Neural cell (in vitro differentiated cells): ENCODE data around the gene GALNT15. TPM values are rescaled to one million over a fixed set of nuclear protein-coding genes. Genes with fewer than 3 reads are reported as not detected.

Experiments used
- H2AFZ ChIP-seq: fragments of 200-600, 300-800 bp; sonication (generic), shearing (Covaris generic); 2 replicates; pipeline ENCODE4 v1.6.0; 2014; ENCODE audit warnings: low read depth, mild to moderate bottlenecking, antibody characterized with exemption, low read length, moderate library complexity
- H3F3A ChIP-seq: fragments of 200-600 bp; shearing (Covaris generic); 2 replicates; pipeline ENCODE4 v1.6.1; 2016; ENCODE audit warnings: mild to moderate bottlenecking, moderate library complexity, mixed read lengths, antibody characterized with exemption, low read length; ENCODE audit not compliant: insufficient read depth, poor library complexity, severe bottlenecking
- H3K27ac ChIP-seq: fragments of 200-600, 300-800 bp; sonication (generic), shearing (Covaris generic); 2 replicates; pipeline ENCODE4 v1.5.1; 2014; ENCODE audit warnings: mild to moderate bottlenecking, low read length, moderate library complexity
- H3K27me3 ChIP-seq: fragments of 300-800, 200-600 bp; sonication (generic), shearing (Covaris generic); 2 replicates; pipeline ENCODE4 v1.6.0; 2014; ENCODE audit warnings: mild to moderate bottlenecking, low read depth, low read length, moderate library complexity; ENCODE audit not compliant: insufficient read depth
- H3K36me3 ChIP-seq: fragments of 300-800, 200-600 bp; sonication (generic), shearing (Covaris generic); 2 replicates; pipeline ENCODE4 v1.5.1; 2014; ENCODE audit warnings: mild to moderate bottlenecking, antibody characterized with exemption, low read length, moderate library complexity; ENCODE audit not compliant: insufficient read depth
- H3K4me2 ChIP-seq: fragments of 300-800, 200-600 bp; sonication (generic), shearing (Covaris generic); 2 replicates; pipeline ENCODE4 v1.6.0; 2014; ENCODE audit warnings: mild to moderate bottlenecking, low read length
- H3K4me3 ChIP-seq: fragments of 300-800, 200-600 bp; sonication (generic), shearing (Covaris generic); 2 replicates; pipeline ENCODE4 v1.5.1; 2014; ENCODE audit warnings: mild to moderate bottlenecking, low read length, moderate library complexity
- H3K79me2 ChIP-seq: fragments of 200-600 bp; shearing (Covaris generic); replicated peaks from 2 replicates; pipeline ENCODE4 v1.6.0; 2014; ENCODE audit warnings: mild to moderate bottlenecking, low read length, moderate library complexity; ENCODE audit not compliant: insufficient read depth
- H3K9ac ChIP-seq: fragments of 300-800, 200-600 bp; sonication (generic), shearing (Covaris generic); 2 replicates; pipeline ENCODE4 v1.6.1; 2016; ENCODE audit warnings: mild to moderate bottlenecking, low read length, mixed read lengths
- H3K9me2 ChIP-seq: fragments of 200-600 bp; shearing (Covaris generic); 2 replicates; pipeline ENCODE4 v1.6.1; 2016; ENCODE audit warnings: mild to moderate bottlenecking, low read length, mixed read lengths; ENCODE audit not compliant: insufficient read depth
- H3K9me3 ChIP-seq: fragments of 200-600, 300-800 bp; sonication (generic), shearing (Covaris generic); 2 replicates; pipeline ENCODE4 v1.6.1; 2016; ENCODE audit warnings: mild to moderate bottlenecking, mixed run types, low read length, moderate library complexity, mixed read lengths
- H4K20me1 ChIP-seq: fragments of 200-600 bp; shearing (Covaris generic); 2 replicates; pipeline ENCODE4 v1.6.1; 2016; ENCODE audit warnings: mild to moderate bottlenecking, mixed run types; ENCODE audit not compliant: insufficient read depth
- EP300 ChIP-seq: fragments of 450-650 bp; conservative IDR thresholded peaks from 2 replicates; pipeline ENCODE4 v1.6.1; 2014; ENCODE audit warnings: antibody characterized with exemption, mild to moderate bottlenecking, moderate library complexity; ENCODE audit not compliant: poor library complexity, severe bottlenecking
- EZH2 ChIP-seq: fragments of 200-600, 300-800 bp; shearing (Covaris generic), sonication (generic); IDR thresholded peaks from 2 replicates; pipeline ENCODE4 v1.6.1; 2014; ENCODE audit warnings: antibody characterized with exemption, low read length, borderline replicate concordance, mild to moderate bottlenecking; ENCODE audit not compliant: insufficient read depth, poor library complexity, severe bottlenecking
- MXI1 ChIP-seq: fragments of 450-650 bp; conservative IDR thresholded peaks from 2 replicates; pipeline ENCODE4 v1.6.1; 2014; ENCODE audit warnings: antibody characterized with exemption, mild to moderate bottlenecking; ENCODE audit not compliant: poor library complexity, severe bottlenecking
- POLR2AphosphoS5 ChIP-seq: IDR thresholded peaks from 2 replicates; pipeline ENCODE4 v1.6.1; 2012
- RAD21 ChIP-seq: fragments of 450-650 bp; conservative IDR thresholded peaks from 2 replicates; pipeline ENCODE4 v1.6.1; 2014; ENCODE audit warnings: antibody characterized with exemption, mild to moderate bottlenecking, moderate library complexity
- SMC3 ChIP-seq: fragments of 450-650 bp; conservative IDR thresholded peaks from 2 replicates; pipeline ENCODE4 v1.6.1; 2014; ENCODE audit warnings: antibody characterized with exemption, mild to moderate bottlenecking, moderate library complexity; ENCODE audit not compliant: poor library complexity
- TAF1 ChIP-seq: IDR thresholded peaks from 2 replicates; pipeline ENCODE4 v1.6.1; 2012; ENCODE audit warnings: low read depth
- polyA plus RNA-seq: library from polyadenylated mRNA; depleted of rRNA; stranded (reverse); fragments of >200 nt; gene quantifications from 2 replicates; pipeline ENCODE4 v1.2.3, GENCODE V29; 2014
- TF ChIP-seq, protein P1 (sequence below): IDR thresholded peaks from 2 replicates; pipeline ENCODE4 v1.6.1; 2012; ENCODE audit warnings: borderline replicate concordance
- TF ChIP-seq, protein P2 (sequence below): fragments of 450-650 bp; IDR thresholded peaks from 2 replicates; pipeline ENCODE4 v1.5.1; 2014; ENCODE audit warnings: antibody characterized with exemption, mild to moderate bottlenecking, moderate library complexity; ENCODE audit not compliant: poor library complexity, severe bottlenecking

The GALNT15 gene
- polyA plus RNA-seq, 1 donor from 2014 or later: 1.5 TPM

DNA sequence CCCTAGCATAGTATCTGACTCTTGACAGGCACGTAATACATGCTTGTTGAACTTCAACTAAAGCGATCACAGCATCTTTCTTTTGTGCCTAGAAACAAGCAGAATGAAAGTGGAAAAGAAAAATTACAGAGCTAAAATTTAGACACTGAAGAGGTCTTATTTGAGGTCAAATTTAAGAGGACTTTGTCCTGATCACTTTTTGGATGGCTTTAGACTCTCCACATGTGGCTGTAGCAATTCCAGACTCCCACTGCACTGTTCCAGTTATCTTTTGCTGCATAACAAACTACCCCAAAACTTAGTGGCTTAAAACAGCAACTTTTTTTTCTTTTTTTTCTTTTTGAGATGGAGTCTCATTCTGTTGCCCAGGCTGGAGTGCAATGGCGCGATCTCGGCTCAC, 66.7 kb downstream of the GALNT15 start:
- no peak overlapping the region for H3K9ac ChIP-seq

DNA sequence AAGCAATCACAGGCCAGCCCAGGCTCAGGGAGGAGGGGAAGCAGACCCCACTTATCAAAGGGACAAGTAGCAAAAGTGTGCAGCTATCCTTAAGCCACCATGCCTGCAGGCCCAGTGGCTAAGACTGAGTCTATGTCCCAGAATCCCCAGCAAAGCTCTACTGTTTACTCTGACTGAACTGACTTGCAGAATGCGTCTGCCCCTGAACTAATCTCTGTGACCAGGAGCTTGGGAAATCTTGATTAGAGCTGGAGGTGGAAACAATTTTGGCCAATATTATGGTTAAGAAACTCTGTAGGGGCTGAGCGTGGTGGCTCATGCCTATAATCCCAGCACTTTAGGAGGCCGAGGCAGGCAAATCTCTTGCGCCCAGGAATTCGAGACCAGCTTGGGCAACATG, 67.7 kb downstream of the GALNT15 start:
- no peaks in the 10 kb centered on the region for H3K9me3 ChIP-seq
- H4K20me1 ChIP-seq: no peaks in the 10 kb centered on the region
- H3K9me2 ChIP-seq: no peaks in the 10 kb centered on the region
- H3K4me3 ChIP-seq: no peak overlapping the region
- H2AFZ ChIP-seq: no peak overlapping the region
- H3K36me3 ChIP-seq: no peaks in the 10 kb centered on the region
- no peaks in the 10 kb centered on the region for H3K27me3 ChIP-seq
- H3K9ac ChIP-seq: no peak overlapping the region
- no peak for TF ChIP-seq EZH2
- no peak for TF ChIP-seq POLR2AphosphoS5
- TF ChIP-seq, protein P1, sequence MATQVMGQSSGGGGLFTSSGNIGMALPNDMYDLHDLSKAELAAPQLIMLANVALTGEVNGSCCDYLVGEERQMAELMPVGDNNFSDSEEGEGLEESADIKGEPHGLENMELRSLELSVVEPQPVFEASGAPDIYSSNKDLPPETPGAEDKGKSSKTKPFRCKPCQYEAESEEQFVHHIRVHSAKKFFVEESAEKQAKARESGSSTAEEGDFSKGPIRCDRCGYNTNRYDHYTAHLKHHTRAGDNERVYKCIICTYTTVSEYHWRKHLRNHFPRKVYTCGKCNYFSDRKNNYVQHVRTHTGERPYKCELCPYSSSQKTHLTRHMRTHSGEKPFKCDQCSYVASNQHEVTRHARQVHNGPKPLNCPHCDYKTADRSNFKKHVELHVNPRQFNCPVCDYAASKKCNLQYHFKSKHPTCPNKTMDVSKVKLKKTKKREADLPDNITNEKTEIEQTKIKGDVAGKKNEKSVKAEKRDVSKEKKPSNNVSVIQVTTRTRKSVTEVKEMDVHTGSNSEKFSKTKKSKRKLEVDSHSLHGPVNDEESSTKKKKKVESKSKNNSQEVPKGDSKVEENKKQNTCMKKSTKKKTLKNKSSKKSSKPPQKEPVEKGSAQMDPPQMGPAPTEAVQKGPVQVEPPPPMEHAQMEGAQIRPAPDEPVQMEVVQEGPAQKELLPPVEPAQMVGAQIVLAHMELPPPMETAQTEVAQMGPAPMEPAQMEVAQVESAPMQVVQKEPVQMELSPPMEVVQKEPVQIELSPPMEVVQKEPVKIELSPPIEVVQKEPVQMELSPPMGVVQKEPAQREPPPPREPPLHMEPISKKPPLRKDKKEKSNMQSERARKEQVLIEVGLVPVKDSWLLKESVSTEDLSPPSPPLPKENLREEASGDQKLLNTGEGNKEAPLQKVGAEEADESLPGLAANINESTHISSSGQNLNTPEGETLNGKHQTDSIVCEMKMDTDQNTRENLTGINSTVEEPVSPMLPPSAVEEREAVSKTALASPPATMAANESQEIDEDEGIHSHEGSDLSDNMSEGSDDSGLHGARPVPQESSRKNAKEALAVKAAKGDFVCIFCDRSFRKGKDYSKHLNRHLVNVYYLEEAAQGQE: no peak
- TF ChIP-seq MXI1: no peak
- no peak for TF ChIP-seq TAF1
- H3K27ac ChIP-seq: no peak overlapping the region
- no peak overlapping the region for H3K4me2 ChIP-seq
- H3K79me2 ChIP-seq: no peaks in the 10 kb centered on the region
- H3F3A ChIP-seq: no peaks in the 10 kb centered on the region

More for the DNA sequence above, 66.7 kb downstream of the GALNT15 start:
- H3F3A ChIP-seq: no peaks in the 10 kb centered on the region
- H3K79me2 ChIP-seq: no peaks in the 10 kb centered on the region
- no peak overlapping the region for H3K27ac ChIP-seq
- no peak overlapping the region for H3K4me3 ChIP-seq
- H3K27me3 ChIP-seq: no peaks in the 10 kb centered on the region
- no peak for TF ChIP-seq EZH2
- TF ChIP-seq TAF1: no peak
- TF ChIP-seq, protein P1: no peak
- no peak for TF ChIP-seq SMC3
- TF ChIP-seq, protein P2, sequence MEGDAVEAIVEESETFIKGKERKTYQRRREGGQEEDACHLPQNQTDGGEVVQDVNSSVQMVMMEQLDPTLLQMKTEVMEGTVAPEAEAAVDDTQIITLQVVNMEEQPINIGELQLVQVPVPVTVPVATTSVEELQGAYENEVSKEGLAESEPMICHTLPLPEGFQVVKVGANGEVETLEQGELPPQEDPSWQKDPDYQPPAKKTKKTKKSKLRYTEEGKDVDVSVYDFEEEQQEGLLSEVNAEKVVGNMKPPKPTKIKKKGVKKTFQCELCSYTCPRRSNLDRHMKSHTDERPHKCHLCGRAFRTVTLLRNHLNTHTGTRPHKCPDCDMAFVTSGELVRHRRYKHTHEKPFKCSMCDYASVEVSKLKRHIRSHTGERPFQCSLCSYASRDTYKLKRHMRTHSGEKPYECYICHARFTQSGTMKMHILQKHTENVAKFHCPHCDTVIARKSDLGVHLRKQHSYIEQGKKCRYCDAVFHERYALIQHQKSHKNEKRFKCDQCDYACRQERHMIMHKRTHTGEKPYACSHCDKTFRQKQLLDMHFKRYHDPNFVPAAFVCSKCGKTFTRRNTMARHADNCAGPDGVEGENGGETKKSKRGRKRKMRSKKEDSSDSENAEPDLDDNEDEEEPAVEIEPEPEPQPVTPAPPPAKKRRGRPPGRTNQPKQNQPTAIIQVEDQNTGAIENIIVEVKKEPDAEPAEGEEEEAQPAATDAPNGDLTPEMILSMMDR: no peak
- no peak for TF ChIP-seq EP300
- no peak for TF ChIP-seq RAD21
- TF ChIP-seq POLR2AphosphoS5: no peak
- TF ChIP-seq MXI1: no peak
- no peaks in the 10 kb centered on the region for H3K9me3 ChIP-seq
- no peak overlapping the region for H2AFZ ChIP-seq
- no peaks in the 10 kb centered on the region for H3K36me3 ChIP-seq
- H4K20me1 ChIP-seq: no peaks in the 10 kb centered on the region
- no peaks in the 10 kb centered on the region for H3K9me2 ChIP-seq
- no peak overlapping the region for H3K4me2 ChIP-seq
